ENCODE measurements around the gene NUP62.

NUP62 gene

GRCh38 chr19:49858088-49858985, 71.0 kb downstream of the NUP62 start:
- DNase-seq (ENCODE audit: extremely low spot score, insufficient read length, low read depth) (no peak), FAIRE-seq (no peak)

- DNase-seq (ENCODE audit: extremely low spot score, insufficient read length, low read depth) (no peak), FAIRE-seq (no peak)
Measured at GRCh38 chr19:49857838-49858087, 71.5 kb downstream of the NUP62 start.

GRCh38 chr19:49857061-49857837, 72.1 kb downstream of the NUP62 start:
- no peak for FAIRE-seq
- no peak for DNase-seq (ENCODE audit: extremely low spot score, insufficient read length, low read depth)
